ENCODE measurements around the gene GPR89B. TPM values are rescaled to one million over a fixed set of nuclear protein-coding genes. Genes with fewer than 3 reads are reported as not detected.
A peak's percentile ranks its signal among the peaks of the same experiment; 100 is the strongest.

GPR89B gene
- total and polyA plus RNA-seq, 2 of the 8 experiments (the other 6 are each of a cell fraction or from before 2014, with no cell fraction given): 19.5 to 32.5 TPM

- TF ChIP-seq SP1 (IDR thresholded peaks at IDR 0.05; ENCODE audit: low read depth, low read length) (peak; percentile 76), TBP (IDR thresholded peaks at IDR 0.05; ENCODE audit: low read depth, low read length) (peak; percentile 86), CHD2 (IDR thresholded peaks at IDR 0.05; ENCODE audit: low read length) (peak; percentile 61; the same call in 1 of the 2 replicates), CREB1 (IDR thresholded peaks at IDR 0.05) (0 out of 2 replicates have a peak, but pooled peaks have one; percentile 22), ATF2 (IDR thresholded peaks at IDR 0.05; ENCODE audit: low read length) (peak; percentile 94), HDAC2 (IDR thresholded peaks at IDR 0.05; ENCODE audit: borderline replicate concordance in 1 of 2, low read depth in 2 of 2, low read length in 2 of 2) (0 out of 4 replicates have a peak, but pooled peaks of 1 of the 2 experiments have one; percentile 80), CHD7 (IDR thresholded peaks at IDR 0.05; ENCODE audit: insufficient replicate concordance, low read length) (peak; percentile 52), BCL11A (IDR thresholded peaks at IDR 0.05; ENCODE audit: low read depth in 2 of 2, low read length in 2 of 2) (peak in 1 of 2 experiments; percentile 13)
Measured at GRCh38 chr1:148038462-148039333, 110.5 kb downstream of the GPR89B start (continued).
